Activated naive CD4-positive, alpha-beta T cell treated with anti-CD3 and anti-CD28 coated beads, Interleukin-2, amount 10 ng/mL, durations not matched to agents 7 days and 5 days (primary cell): ENCODE measurements around the gene COX6A1.
A peak's percentile ranks its signal among the peaks of the same experiment; 100 is the strongest.

Experiments used
- CTCF ChIA-PET: fragments of 350-600 bp; sonication (Branson Sonifier 250); formaldehyde crosslinking; loops from one replicate; lab custom pipeline; 2021; ENCODE audit warnings: antibody characterized with exemption; lab: Charles Lee
- DNase-seq: peaks from one replicate; pipeline ENCODE4 v3.0.0-alpha.2; 2020
- H3K27ac Mint-ChIP-seq: one replicate; pipeline ENCODE4 v1.8.0; 2021; ENCODE audit warnings: mild to moderate bottlenecking, moderate library complexity, mixed read lengths
- H3K27me3 Mint-ChIP-seq: one replicate; pipeline ENCODE4 v1.8.0; 2021; ENCODE audit warnings: mild to moderate bottlenecking, mixed read lengths
- H3K36me3 Mint-ChIP-seq: one replicate; pipeline ENCODE4 v1.8.0; 2021; ENCODE audit warnings: mixed read lengths
- H3K4me1 Mint-ChIP-seq: one replicate; pipeline ENCODE4 v1.8.0; 2021; ENCODE audit warnings: mixed read lengths
- H3K4me3 Mint-ChIP-seq: one replicate; pipeline ENCODE4 v1.8.0; 2021; ENCODE audit warnings: mild to moderate bottlenecking, moderate library complexity, mixed read lengths
- H3K9me3 Mint-ChIP-seq: one replicate; pipeline ENCODE4 v1.8.0; 2021; ENCODE audit warnings: mixed read lengths

COX6A1 gene

GRCh38 chr12:120466560-120467315 is 28.8 kb downstream of the COX6A1 start:
- DNase-seq, result peak; percentile 66
- Mint-ChIP-seq H3K9me3 (no peaks in the 10 kb centered on the region), H3K36me3 (peaks cover 49% of the 10 kb centered on the region), H3K4me3 (no peak overlapping the region), H3K27me3 (no peaks in the 10 kb centered on the region), H3K27ac (peak overlapping the region; percentile 19), H3K4me1 (peaks cover 39% of the 10 kb centered on the region)
- CTCF ChIA-PET, result interaction anchor here (0.6 to 2.8 kb wide), 12 partner anchors 9 to 163 kb away, joined by 3 to 14 read pairs (median 4); partner anchors contain the start of gene COQ5

GRCh38 chr12:120467439-120467838 is 29.5 kb downstream of the COX6A1 start:
- Mint-ChIP-seq H3K27me3 (no peaks in the 10 kb centered on the region), H3K27ac (no peak overlapping the region), H3K4me1 (peaks cover 39% of the 10 kb centered on the region), H3K9me3 (no peaks in the 10 kb centered on the region), H3K4me3 (peak overlapping the region; percentile 93), H3K36me3 (peaks cover 43% of the 10 kb centered on the region)
- CTCF ChIA-PET, result interaction anchor here (0.7 to 2.8 kb wide), 5 partner anchors 8 to 28 kb away, joined by 3 to 14 read pairs (median 11); no protein-coding TSS in a partner anchor
- DNase-seq, result no peak

- peak overlapping the region; percentile 93 for H3K4me3 Mint-ChIP-seq
- H3K27ac Mint-ChIP-seq, result peak overlapping the region; percentile 90
- no peaks in the 10 kb centered on the region for H3K27me3 Mint-ChIP-seq
- H3K9me3 Mint-ChIP-seq, result no peaks in the 10 kb centered on the region
- peak; percentile 40 for DNase-seq
- H3K4me1 Mint-ChIP-seq, result peaks cover 39% of the 10 kb centered on the region
- H3K36me3 Mint-ChIP-seq, result peaks cover 36% of the 10 kb centered on the region
- CTCF ChIA-PET, result interaction anchor here (0.7 to 2.6 kb wide), 10 partner anchors 8 to 115 kb away, joined by 3 to 11 read pairs (median 4); partner anchors contain the start of gene COX6A1
These were observed 30.5 kb downstream of the COX6A1 start for GRCh38 chr12:120468325-120468820.

- Mint-ChIP-seq H3K36me3 (peaks cover 30% of the 10 kb centered on the region), H3K9me3 (no peaks in the 10 kb centered on the region), H3K4me3 (peak overlapping the region; percentile 93), H3K27me3 (peaks cover 4% of the 10 kb centered on the region), H3K4me1 (peaks cover 39% of the 10 kb centered on the region), H3K27ac (peak overlapping the region; percentile 90)
- CTCF ChIA-PET, result interaction anchor here (0.8 to 2.6 kb wide), 9 partner anchors 11 to 152 kb away, joined by 3 to 9 read pairs (median 3); partner anchors contain the start of genes COX6A1 and POP5
- DNase-seq, result no peak
These were observed 31.0 kb downstream of the COX6A1 start for GRCh38 chr12:120468821-120469449.

- Mint-ChIP-seq H3K4me3 (peak within 1 kb of the TSS; percentile 93), H3K27ac (peak within 1 kb of the TSS; percentile 90), H3K4me1 (peaks cover 39% of the 10 kb centered on the region), H3K9me3 (no peaks in the 10 kb centered on the region), H3K27me3 (peaks cover 7% of the 10 kb centered on the region), H3K36me3 (peaks cover 24% of the 10 kb centered on the region)
- CTCF ChIA-PET, result interaction anchor here (0.7 to 2.6 kb wide), 15 partner anchors 10 to 152 kb away, joined by 3 to 7 read pairs (median 3); partner anchors contain the start of genes COX6A1 and POP5
- peak; percentile 97 for DNase-seq
These were observed 31.7 kb downstream of the COX6A1 start, which contains the start of gene SRSF9 for GRCh38 chr12:120469450-120470149. Gene SRSF9 (minus strand): TSS chr12:120469748. CDS start chr12:120469609, 139 bp downstream.

- Mint-ChIP-seq H3K9me3 (no peaks in the 10 kb centered on the region), H3K4me1 (peaks cover 38% of the 10 kb centered on the region), H3K27ac (peak overlapping the region; percentile 87), H3K4me3 (peak overlapping the region; percentile 93), H3K27me3 (peaks cover 7% of the 10 kb centered on the region), H3K36me3 (peaks cover 21% of the 10 kb centered on the region)
- CTCF ChIA-PET, result interaction anchor here (0.7 to 2.6 kb wide), 11 partner anchors 10 to 113 kb away, joined by 3 to 7 read pairs (median 4); partner anchors contain the start of gene COX6A1
- no peak for DNase-seq
These were observed 32.4 kb downstream of the COX6A1 start for GRCh38 chr12:120470150-120470784.

- H3K4me1 Mint-ChIP-seq, result peaks cover 23% of the 10 kb centered on the region
- DNase-seq, result no peak
- H3K9me3 Mint-ChIP-seq, result no peaks in the 10 kb centered on the region
- no peak overlapping the region for H3K27ac Mint-ChIP-seq
- peaks cover 5% of the 10 kb centered on the region for H3K36me3 Mint-ChIP-seq
- H3K27me3 Mint-ChIP-seq, result peaks cover 11% of the 10 kb centered on the region
- no peak overlapping the region for H3K4me3 Mint-ChIP-seq
- CTCF ChIA-PET, result interaction anchor here (1.0 to 1.5 kb wide), 3 partner anchors 13 to 181 kb away, joined by 3 read pairs; no protein-coding TSS in a partner anchor
These were observed 34.6 kb downstream of the COX6A1 start for GRCh38 chr12:120472521-120472920.

GRCh38 chr12:120473807-120474615 is 36.1 kb downstream of the COX6A1 start:
- no peaks in the 10 kb centered on the region for H3K9me3 Mint-ChIP-seq
- H3K4me3 Mint-ChIP-seq, result no peak overlapping the region
- CTCF ChIA-PET, result interaction anchor here (1.1 kb wide), 1 partner anchor 19 kb away, joined by 4 read pairs; no protein-coding TSS in a partner anchor
- H3K4me1 Mint-ChIP-seq, result peaks cover 14% of the 10 kb centered on the region
- DNase-seq, result no peak
- no peak overlapping the region for H3K27ac Mint-ChIP-seq
- H3K27me3 Mint-ChIP-seq, result peaks cover 11% of the 10 kb centered on the region
- peaks cover 2% of the 10 kb centered on the region for H3K36me3 Mint-ChIP-seq

- Mint-ChIP-seq H3K27me3 (peaks cover 11% of the 10 kb centered on the region), H3K36me3 (peaks cover 2% of the 10 kb centered on the region), H3K4me3 (no peak overlapping the region), H3K27ac (no peak overlapping the region), H3K4me1 (peaks cover 14% of the 10 kb centered on the region), H3K9me3 (no peaks in the 10 kb centered on the region)
- CTCF ChIA-PET, result interaction anchor here (1.1 kb wide), 1 partner anchor 19 kb away, joined by 4 read pairs; no protein-coding TSS in a partner anchor
- no peak for DNase-seq
These were observed 36.7 kb downstream of the COX6A1 start for GRCh38 chr12:120474616-120474960.

GRCh38 chr12:120475643-120476042 is 37.7 kb downstream of the COX6A1 start:
- CTCF ChIA-PET, result no interaction called here

GRCh38 chr12:120479458-120479857 is 41.5 kb downstream of the COX6A1 start:
- Mint-ChIP-seq H3K36me3 (no peaks in the 10 kb centered on the region), H3K27me3 (peaks cover 4% of the 10 kb centered on the region)

More at GRCh38 chr12:120475643-120476042, 37.7 kb downstream of the COX6A1 start:
- no peaks in the 10 kb centered on the region for H3K36me3 Mint-ChIP-seq
- H3K4me1 Mint-ChIP-seq, result peaks cover 8% of the 10 kb centered on the region
- H3K9me3 Mint-ChIP-seq, result no peaks in the 10 kb centered on the region
- H3K27me3 Mint-ChIP-seq, result peaks cover 11% of the 10 kb centered on the region
- no peak for DNase-seq
- no peak overlapping the region for H3K4me3 Mint-ChIP-seq
- no peak overlapping the region for H3K27ac Mint-ChIP-seq

GRCh38 chr12:120480211-120480610 is 42.3 kb downstream of the COX6A1 start:
- H3K4me1 Mint-ChIP-seq, result no peaks in the 10 kb centered on the region
- CTCF ChIA-PET, result interaction anchor here (0.9 kb wide), 1 partner anchor 10 kb away, joined by 5 read pairs; no protein-coding TSS in a partner anchor
- DNase-seq, result no peak
- no peaks in the 10 kb centered on the region for H3K9me3 Mint-ChIP-seq
- no peak overlapping the region for H3K27ac Mint-ChIP-seq
- H3K27me3 Mint-ChIP-seq, result peaks cover 4% of the 10 kb centered on the region
- no peaks in the 10 kb centered on the region for H3K36me3 Mint-ChIP-seq
- H3K4me3 Mint-ChIP-seq, result no peak overlapping the region

More at GRCh38 chr12:120479458-120479857, 41.5 kb downstream of the COX6A1 start:
- DNase-seq, result no peak
- Mint-ChIP-seq H3K27ac (no peak overlapping the region), H3K4me3 (no peak overlapping the region), H3K4me1 (no peaks in the 10 kb centered on the region), H3K9me3 (no peaks in the 10 kb centered on the region)
- CTCF ChIA-PET, result interaction anchor here (0.9 to 1.0 kb wide), 2 partner anchors 9 to 20 kb away, joined by 4 to 5 read pairs; no protein-coding TSS in a partner anchor
